OCI-LY1 (cell line): ENCODE data around the gene DYRK3.

Source experiments
- H2AFZ ChIP-seq: fragments of 200-600 bp; sonication (generic), shearing (Covaris generic); 2 replicates; pipeline ENCODE4 v1.6.0; 2014; ENCODE audit warnings: antibody characterized with exemption, mild to moderate bottlenecking, low read length
- H3F3A ChIP-seq: fragments of 200-600 bp; sonication (generic), shearing (Covaris generic); 2 replicates; pipeline ENCODE4 v1.6.0; 2014; ENCODE audit warnings: mild to moderate bottlenecking, antibody characterized with exemption, low read length, moderate library complexity; ENCODE audit not compliant: insufficient read depth
- H3K27ac ChIP-seq: fragments of 200-600 bp; sonication (generic); 2 replicates; pipeline ENCODE4 v1.5.1; 2014; ENCODE audit warnings: low read length, mixed run types, mild to moderate bottlenecking, low read depth; ENCODE audit not compliant: poor library complexity, severe bottlenecking
- H3K27me3 ChIP-seq: fragments of 200-600 bp; sonication (generic); 2 replicates; pipeline ENCODE4 v1.6.0; 2014; ENCODE audit warnings: antibody characterized with exemption, mild to moderate bottlenecking, low read length, moderate library complexity; ENCODE audit not compliant: insufficient read depth
- H3K36me3 ChIP-seq: fragments of 200-600 bp; sonication (generic); 2 replicates; pipeline ENCODE4 v1.6.1; 2014; ENCODE audit warnings: mild to moderate bottlenecking, antibody characterized with exemption, low read length, moderate library complexity, mixed read lengths; ENCODE audit not compliant: insufficient read depth
- H3K4me1 ChIP-seq: fragments of 200-600 bp; sonication (generic); 2 replicates; pipeline ENCODE4 v1.5.1; 2014; ENCODE audit warnings: mild to moderate bottlenecking, low read length, moderate library complexity; ENCODE audit not compliant: insufficient read depth, severe bottlenecking
- H3K4me2 ChIP-seq: fragments of 200-600 bp; sonication (generic), shearing (Covaris generic); 2 replicates; pipeline ENCODE4 v1.6.1; 2014; ENCODE audit warnings: low read length
- H3K4me3 ChIP-seq: fragments of 200-600 bp; sonication (generic); 2 replicates; pipeline ENCODE4 v1.5.1; 2014; ENCODE audit warnings: low read length, low read depth, mild to moderate bottlenecking, mixed read lengths; ENCODE audit not compliant: poor library complexity, severe bottlenecking
- H3K79me2 ChIP-seq: fragments of 200-600 bp; shearing (Covaris generic); 2 replicates; pipeline ENCODE4 v1.6.1; 2016; ENCODE audit warnings: mixed run types, low read length, mixed read lengths; ENCODE audit not compliant: insufficient read depth
- H3K9ac ChIP-seq: fragments of 200-600 bp; sonication (generic), shearing (Covaris generic); 2 replicates; pipeline ENCODE4 v1.6.1; 2014; ENCODE audit warnings: mild to moderate bottlenecking, low read length, mixed read lengths
- H3K9me2 ChIP-seq: fragments of 200-600 bp; sonication (generic), shearing (Covaris generic); 2 replicates; pipeline ENCODE4 v1.6.1; 2014; ENCODE audit warnings: low read depth, mild to moderate bottlenecking, low read length, mixed read lengths
- H3K9me3 ChIP-seq: fragments of 200-600 bp; shearing (Covaris generic); 2 replicates; pipeline ENCODE4 v1.6.1; 2014; ENCODE audit warnings: low read length, mixed read lengths
- H4K20me1 ChIP-seq: fragments of 200-600 bp; sonication (generic), shearing (Covaris generic); 2 replicates; pipeline ENCODE4 v1.6.0; 2016; ENCODE audit warnings: mild to moderate bottlenecking, low read length; ENCODE audit not compliant: insufficient read depth
- CTCF ChIP-seq: fragments of 200-600 bp; sonication (generic), shearing (Covaris generic); IDR thresholded peaks from 2 replicates; pipeline ENCODE4 v1.5.1; 2017; ENCODE audit warnings: mild to moderate bottlenecking, antibody characterized with exemption, low read length, moderate library complexity, mixed read lengths
- EZH2 ChIP-seq: fragments of 200-600 bp; sonication (generic), shearing (Covaris generic); IDR thresholded peaks from 2 replicates; pipeline ENCODE4 v1.8.0; 2017; ENCODE audit warnings: borderline replicate concordance, mixed run types, mild to moderate bottlenecking, antibody characterized with exemption, low read length, moderate library complexity, mixed read lengths

Gene DYRK3

GRCh38 chr1:206661161-206661820 is 26.0 kb downstream of the DYRK3 start:
- Histone ChIP-seq H3K36me3 (no peaks in the 10 kb centered on the region), H3K4me3 (no peak overlapping the region), H3K27me3 (no peaks in the 10 kb centered on the region), H3K79me2 (no peaks in the 10 kb centered on the region), H3K9me3 (no peaks in the 10 kb centered on the region), H3K9me2 (no peaks in the 10 kb centered on the region), H3K9ac (no peak overlapping the region), H2AFZ (no peak overlapping the region), H3F3A (no peaks in the 10 kb centered on the region), H3K4me1 (peaks cover 8% of the 10 kb centered on the region), H3K4me2 (no peak overlapping the region), H4K20me1 (no peaks in the 10 kb centered on the region), H3K27ac (no peak overlapping the region)
- TF ChIP-seq CTCF (no peak), EZH2 (no peak)

- H3K27ac ChIP-seq = no peak overlapping the region
- no peaks in the 10 kb centered on the region for H3K9me3 ChIP-seq
- no peaks in the 10 kb centered on the region for H3K36me3 ChIP-seq
- H3K4me3 ChIP-seq = no peak overlapping the region
- H3F3A ChIP-seq = no peaks in the 10 kb centered on the region
- TF ChIP-seq EZH2 (no peak), CTCF (no peak)
- H3K9me2 ChIP-seq = no peaks in the 10 kb centered on the region
- H3K4me1 ChIP-seq = peaks cover 8% of the 10 kb centered on the region
- no peak overlapping the region for H2AFZ ChIP-seq
- no peaks in the 10 kb centered on the region for H3K27me3 ChIP-seq
- no peaks in the 10 kb centered on the region for H3K79me2 ChIP-seq
- no peak overlapping the region for H3K4me2 ChIP-seq
- H4K20me1 ChIP-seq = no peaks in the 10 kb centered on the region
- H3K9ac ChIP-seq = no peak overlapping the region
Measured at GRCh38 chr1:206662396-206663092, 27.2 kb downstream of the DYRK3 start.

- Histone ChIP-seq H3K4me2 (no peak overlapping the region), H3K36me3 (no peaks in the 10 kb centered on the region), H4K20me1 (no peaks in the 10 kb centered on the region), H3K27ac (no peak overlapping the region), H3K9ac (no peak overlapping the region), H3K79me2 (no peaks in the 10 kb centered on the region), H3F3A (no peaks in the 10 kb centered on the region), H3K4me1 (peaks cover 3% of the 10 kb centered on the region), H2AFZ (no peak overlapping the region), H3K9me2 (no peaks in the 10 kb centered on the region), H3K9me3 (no peaks in the 10 kb centered on the region), H3K4me3 (no peak overlapping the region), H3K27me3 (no peaks in the 10 kb centered on the region)
- TF ChIP-seq CTCF (no peak), EZH2 (no peak)
Measured at GRCh38 chr1:206663362-206663761, 28.0 kb downstream of the DYRK3 start.
